Stimulated activated CD4-positive, alpha-beta T cell treated with anti-CD3 and anti-CD28 coated beads, Interleukin-4, amount 100 ng/mL, for 1 hour (primary cell): ENCODE results near the gene MTHFD2.
A peak's percentile ranks its signal among the peaks of the same experiment; 100 is the strongest.
"Not testable (repeated sequence)": the region's sequence is repeated elsewhere in the genome, so short reads cannot be mapped to it uniquely, and the experiment has no call there.

Experiments
- DNase-seq: peaks from one replicate; pipeline ENCODE4 v3.0.0-alpha.2; 2020

Gene MTHFD2

DNA sequence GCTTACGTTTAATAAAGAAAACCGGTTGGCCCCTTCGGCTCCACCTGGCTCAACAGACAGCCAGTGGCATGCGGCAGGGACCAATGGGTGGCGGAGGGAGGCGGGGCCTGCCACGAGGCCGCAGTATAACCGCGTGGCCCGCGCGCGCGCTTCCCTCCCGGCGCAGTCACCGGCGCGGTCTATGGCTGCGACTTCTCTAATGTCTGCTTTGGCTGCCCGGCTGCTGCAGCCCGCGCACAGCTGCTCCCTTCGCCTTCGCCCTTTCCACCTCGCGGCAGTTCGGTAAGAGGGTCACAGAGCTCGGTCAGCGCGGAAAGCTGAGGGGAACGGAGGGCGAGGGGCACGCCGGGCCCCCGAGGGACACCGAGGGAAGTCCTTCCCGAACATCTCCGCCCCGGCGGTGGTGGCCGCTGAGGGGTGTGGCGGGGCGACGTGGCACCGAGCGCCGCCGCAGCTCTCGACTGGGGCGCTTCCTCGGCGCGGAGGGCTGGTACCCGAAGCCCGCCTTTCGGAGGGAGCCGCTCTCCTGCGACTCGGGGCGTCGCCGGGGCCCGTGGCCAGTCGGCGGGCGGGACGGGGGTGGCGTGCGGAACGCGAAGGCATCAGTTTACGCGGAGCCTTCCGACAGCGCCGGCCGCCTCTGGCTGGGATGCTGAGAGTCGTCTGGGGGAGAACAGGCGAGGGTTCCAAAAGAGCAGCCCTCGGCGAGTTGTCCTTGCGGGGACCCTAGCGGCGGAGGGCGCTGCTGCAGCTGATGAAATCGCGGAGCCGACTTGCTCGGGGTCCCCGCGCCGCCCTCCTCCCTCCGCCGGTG, at the start of gene MTHFD2:
MTHFD2 (plus strand) TSS at position 155 of the 814 bp plus-strand sequence; CDS start at position 182, 27 bp downstream.
- DNase-seq, result peak; percentile 93

DNA sequence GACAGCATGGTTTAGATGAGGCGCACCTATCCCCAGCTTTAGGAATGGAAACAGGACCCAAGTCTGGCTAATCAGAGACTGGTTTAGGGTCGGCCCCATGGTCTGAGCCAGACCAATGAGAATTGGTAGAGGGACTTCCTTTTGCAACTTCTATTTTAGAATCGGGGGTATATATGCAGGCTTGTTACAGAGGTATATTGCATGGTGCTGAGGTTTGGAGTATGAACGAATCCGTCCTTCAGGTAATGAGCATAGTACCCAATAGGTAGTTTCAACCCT, 49.2 kb upstream of the MTHFD2 start:
- DNase-seq, result no peak

DNA sequence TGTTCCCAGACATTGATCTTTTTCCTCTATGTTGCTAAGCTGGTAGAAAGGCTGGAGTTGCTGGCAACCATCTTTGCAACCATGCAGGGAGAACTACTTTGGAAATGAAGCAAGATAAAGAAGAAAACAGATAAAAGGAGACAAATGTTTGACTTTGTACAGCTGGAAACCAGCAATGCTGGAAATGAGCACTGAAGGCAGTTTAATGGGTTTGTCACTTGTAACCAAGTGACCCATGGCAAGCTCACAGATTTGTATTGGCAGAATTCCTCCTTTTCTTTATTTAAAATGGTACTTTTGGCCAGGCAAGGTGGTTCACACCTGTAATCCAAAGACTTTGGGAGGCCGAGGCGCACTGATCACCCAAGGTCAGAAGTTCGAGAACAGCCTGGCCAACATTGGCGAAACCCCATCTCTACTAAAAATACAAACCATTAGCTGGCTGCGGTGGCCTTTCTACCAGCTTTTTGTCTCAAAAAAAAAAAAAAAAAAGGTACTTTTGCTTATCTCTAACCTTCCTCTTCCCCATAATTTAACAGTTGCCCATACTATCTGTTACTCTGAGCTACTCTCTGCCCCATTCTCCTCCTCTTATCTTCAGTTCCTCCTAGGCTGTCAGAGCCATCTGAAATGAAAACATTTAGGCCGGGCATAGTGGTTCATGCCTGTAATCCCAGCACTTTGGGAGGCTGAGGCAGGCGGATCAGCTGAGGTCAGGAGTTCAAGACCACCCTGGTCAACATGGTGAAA, 48.7 kb upstream of the MTHFD2 start:
- no peak for DNase-seq

DNA sequence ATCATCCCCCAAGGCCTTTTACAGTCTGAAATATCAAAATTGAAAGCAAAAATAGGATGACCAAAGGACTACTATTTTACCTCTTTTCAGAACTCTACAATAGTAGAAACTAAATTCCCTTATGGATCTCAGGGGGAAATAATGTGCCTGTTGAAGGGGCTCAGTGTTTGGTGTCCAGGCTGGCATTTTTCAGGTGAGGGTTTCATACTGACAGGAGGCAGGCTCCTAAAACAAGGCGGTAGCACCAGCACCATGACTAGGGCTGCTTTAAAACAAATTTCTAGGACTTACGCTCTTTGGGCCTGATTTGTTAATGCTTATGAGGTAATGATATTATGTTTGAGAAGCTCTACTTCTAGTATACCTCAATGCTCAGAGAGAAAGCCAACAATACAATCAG, 45.5 kb upstream of the MTHFD2 start:
- no peak for DNase-seq

DNA sequence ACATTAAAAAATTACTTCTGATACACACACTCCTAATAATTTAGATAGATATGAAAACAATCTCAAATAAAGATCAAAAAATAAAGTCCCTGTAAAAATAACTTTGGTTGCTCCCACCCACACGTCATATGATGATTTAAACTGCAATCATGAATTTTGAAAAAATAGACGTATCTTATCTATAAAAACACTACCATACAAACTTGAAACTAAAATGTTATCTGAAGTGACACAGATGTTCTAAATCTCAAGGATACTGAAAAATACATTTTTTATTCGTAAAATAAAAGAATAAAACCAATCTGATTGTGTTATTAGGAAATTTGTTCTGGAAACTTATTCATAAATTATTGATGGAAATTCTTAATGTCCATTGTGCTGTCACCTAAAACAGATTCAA, 42.6 kb upstream of the MTHFD2 start:
- DNase-seq, result no peak

DNA sequence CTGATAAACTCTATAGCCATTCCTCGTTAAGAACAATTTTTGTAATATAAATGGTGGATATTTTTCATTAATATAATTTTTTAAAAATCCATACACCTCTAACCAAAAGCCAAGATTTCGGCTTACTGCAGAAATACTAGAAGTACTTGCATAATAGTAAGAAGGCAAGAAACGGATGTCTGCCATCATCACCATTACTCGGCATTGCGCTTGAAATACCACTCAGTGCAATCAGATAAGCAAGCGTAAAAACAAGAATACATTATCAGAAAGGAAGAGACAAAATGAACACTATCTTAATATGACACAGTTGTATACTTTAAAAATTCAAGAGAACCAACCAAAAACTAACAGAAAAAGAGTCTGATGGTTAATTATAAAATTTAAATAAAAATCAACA, 35.5 kb upstream of the MTHFD2 start:
- no peak for DNase-seq

DNA sequence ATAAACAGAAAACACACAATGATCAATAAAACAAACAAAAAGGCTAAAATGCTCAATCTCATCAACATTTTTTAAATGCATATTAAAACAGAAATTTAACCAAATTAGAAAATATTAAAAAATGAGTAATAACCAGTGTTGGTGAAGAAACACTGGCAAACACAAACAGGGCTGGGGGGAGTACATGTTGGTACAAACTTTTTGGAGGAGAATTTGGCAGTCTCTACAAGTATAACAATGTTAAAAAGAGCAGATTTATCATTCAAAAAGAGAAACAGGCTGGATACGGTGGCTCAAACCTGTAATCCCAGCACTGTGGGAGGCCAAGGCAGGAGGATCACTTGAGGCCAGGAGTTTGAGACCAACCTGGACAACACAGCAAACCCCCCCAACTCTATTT, 33.7 kb upstream of the MTHFD2 start:
- no peak for DNase-seq

DNA sequence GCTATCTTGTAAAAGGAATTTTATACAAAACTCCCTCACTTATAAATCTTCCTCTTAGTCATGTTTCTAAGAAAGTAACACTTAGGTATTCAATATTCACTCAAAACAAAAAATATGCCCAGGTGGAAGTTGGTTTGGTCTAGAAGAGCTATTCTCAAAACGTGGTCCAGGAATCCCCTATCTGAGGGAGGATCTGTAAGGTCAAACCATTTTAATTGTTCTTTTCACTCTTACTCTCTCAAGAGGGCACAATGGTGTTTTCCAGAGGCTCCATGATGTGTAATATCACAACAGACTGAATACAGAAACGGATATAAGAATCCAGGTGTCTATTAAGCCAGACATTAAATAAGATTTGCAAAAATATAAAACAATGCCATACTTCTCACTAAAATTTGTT, 29.7 kb upstream of the MTHFD2 start:
- DNase-seq, result no peak

DNA sequence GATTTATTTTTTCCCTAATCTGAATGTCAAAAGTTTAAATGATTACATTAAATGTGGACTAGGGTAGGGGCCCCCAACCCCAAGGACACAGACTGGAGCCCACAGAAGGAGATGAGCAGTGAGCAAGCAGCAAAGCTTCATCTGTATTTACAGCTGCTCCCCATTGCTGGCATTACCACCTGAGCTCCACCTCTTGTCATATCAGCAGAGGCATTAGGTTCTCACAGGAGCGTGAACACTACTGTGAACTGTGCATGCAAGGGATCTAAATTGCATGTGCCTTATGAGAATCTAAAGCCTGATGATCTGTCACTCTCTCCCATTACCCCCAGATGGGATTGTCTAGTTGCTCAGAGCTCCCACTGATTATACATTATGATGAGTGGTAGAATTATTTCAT, 23.5 kb upstream of the MTHFD2 start:
- DNase-seq, result no peak

DNA sequence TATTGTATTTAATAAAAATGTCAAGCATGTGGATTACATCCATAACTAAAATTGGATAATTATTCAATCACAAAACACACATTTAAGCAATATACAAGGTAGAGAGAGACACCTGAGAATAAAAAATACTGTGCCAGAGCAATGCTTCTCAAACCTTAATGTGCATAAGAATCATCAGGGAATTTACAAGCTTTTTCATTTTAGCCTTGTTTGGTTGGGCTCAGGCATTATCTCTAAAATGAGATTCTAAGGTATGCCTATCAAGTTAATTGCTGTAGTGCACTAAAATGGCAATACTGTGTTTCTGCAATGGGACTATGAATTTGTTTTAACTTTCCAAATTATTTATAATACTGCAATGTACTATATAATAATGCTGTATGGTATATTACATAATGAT, 20.7 kb upstream of the MTHFD2 start:
- DNase-seq, result no peak

DNA sequence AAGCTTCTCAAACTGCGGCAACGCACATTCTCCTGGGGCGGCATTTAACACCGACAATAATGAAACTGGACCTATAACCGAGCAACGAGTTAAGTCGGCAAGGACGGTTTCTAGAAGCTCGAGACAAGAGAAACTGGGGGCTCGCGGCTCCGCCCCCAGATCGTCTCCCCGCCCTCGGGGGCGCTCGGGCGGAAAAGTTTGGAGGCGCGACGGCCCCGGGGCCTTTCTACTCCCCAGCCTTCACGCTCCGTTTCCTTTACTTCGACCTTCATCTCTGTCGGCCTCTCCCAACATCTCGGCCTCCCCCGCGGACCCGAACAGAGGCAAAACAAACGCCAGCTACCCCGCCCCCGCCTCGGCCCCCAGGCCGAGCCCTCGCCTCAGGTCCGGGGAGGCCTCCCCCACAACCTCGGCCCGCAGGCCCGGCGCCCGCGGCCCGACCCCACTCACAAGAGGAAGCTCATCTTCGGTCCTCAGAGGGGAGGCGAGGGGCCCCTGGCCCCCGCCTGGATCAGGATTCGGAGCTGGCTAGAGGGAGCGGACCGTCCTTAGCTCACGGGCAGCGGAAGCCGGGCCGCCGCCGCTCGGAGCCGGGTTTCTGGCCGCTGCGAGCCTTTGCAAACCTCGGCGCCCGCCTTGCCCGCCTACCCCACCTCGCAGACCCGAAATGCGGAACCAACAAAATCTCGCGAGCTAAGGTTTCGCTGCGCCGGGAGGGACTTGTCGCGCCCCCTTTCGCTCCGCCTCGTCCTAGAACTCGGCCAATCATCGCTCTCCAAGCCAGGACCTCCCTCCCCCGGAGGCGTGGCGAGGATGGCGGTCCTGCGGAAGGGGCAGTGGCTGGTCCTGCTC, 20.0 kb upstream of the MTHFD2 start, which contains the start of gene MOB1A:
MOB1A (minus strand) TSS at position 669 of the 852 bp plus-strand sequence; CDS start at position 464, 205 bp downstream.
- DNase-seq, result peak; percentile 96

DNA sequence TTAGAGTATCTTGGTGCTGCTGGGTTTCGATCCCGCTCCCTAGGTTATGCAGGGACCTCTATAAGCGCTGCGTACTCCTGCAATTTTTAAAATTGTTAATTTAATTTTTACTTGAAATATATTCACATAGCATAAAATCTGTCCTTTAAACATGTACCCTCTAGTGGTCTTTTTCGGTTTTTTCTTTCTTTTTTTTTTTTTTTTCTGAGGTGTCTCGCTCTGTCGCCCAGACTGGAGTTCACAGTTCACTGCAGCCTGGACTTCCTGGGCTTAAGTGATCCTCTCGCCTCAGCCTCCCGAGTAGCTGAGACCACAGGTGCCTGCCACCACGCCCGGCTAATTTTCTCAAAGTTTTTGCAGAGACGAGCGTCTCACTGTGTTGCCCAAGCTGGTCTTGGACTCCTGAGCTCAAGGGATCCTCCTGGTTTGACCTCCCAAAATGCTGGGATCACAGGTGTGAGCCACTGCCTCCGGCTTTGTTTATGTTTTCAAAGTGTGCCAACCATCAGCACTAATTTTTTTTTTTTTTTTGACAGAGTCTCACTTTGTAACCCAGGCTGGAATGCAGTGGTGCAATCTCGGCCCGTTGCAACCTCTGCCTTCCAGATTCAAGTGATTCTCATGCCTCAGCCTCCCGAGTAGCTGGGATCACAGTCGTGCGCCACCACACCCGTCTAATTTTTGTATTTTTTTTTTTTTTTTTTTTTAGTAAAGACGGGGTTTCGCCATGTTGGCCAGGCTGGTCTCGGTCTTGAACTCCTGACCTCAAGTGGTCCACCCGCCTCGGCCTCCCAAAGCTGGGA, 19.2 kb upstream of the MTHFD2 start:
- DNase-seq, result no peak

DNA sequence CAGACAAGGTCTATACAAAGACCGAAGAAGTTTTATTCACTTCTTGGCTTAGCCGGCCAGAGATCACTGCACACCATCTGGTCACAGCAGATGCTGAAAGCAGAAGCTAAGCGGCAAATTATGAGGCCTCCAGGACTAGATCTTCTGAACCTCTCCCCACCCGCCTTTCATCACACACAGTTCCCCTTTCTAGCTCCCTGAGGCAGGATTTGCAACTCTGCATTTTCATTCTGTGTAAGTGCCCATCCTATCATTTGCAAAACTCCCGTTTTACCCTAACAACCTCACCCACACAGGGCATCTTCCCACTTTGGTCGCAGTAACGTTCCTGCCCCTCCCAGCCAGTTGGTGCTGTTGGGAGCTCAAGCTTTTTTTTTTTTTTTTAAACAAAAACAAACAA, 16.7 kb upstream of the MTHFD2 start:
- DNase-seq, result no peak

DNA sequence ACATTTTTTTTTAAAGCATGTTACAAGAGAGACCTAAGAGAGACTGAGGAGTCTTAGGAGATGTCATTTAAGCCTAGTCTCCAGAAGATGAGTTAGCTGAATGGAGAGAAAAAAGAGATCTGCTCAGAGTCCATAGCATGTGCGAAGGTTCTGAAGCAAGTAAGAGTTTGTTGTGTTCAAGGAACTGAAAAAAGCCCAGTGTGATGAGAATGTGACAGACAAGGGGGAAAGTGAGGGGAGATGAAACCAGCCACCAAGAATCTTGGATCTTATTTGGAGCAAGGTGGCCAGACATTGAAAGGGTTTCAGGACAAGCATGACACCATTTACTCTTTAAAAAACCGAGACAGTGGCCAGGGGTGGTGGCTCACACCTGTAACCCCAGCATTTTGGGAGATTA, 14.5 kb upstream of the MTHFD2 start:
- no peak for DNase-seq

DNA sequence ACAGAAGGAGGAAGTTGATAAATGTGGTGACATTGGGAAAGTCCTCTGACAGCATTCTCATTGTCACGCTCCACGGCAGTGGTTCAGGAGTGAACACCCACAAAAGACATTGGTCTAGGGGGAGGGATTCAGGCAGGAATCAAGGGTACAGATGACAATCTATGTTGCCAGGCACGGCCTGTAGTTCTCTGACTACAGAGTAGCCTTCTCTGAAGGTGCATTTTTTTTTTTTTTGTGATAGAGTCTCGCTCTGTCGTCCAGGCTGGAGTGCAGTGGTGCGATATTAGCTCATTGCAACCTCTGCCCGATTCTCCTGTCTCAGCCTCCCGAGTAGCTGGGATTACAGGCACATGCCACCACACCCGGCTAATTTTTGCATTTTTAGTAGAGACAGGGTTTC, 12.4 kb upstream of the MTHFD2 start:
- DNase-seq, result peak; percentile 21

DNA sequence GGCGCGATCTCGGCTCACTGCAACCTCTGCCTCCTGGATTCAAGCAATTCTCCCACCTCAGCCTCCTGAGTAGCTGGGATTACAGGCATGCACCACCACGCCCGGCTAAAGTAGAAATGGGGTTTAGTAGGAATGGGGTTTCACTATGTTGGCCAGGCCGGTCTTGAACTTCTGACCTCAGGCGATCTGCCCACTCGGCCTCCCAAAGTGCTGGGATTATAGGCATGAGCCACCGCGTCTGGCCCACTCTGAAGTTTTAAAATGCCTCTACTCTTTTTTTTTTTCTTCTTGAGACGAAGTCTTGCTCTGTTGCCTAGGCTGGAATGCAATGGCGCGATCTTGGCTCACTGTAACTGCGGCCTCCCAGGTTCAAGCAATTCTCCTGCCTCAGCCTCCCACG, 11.7 kb upstream of the MTHFD2 start:
- not testable (repeated sequence) for DNase-seq

DNA sequence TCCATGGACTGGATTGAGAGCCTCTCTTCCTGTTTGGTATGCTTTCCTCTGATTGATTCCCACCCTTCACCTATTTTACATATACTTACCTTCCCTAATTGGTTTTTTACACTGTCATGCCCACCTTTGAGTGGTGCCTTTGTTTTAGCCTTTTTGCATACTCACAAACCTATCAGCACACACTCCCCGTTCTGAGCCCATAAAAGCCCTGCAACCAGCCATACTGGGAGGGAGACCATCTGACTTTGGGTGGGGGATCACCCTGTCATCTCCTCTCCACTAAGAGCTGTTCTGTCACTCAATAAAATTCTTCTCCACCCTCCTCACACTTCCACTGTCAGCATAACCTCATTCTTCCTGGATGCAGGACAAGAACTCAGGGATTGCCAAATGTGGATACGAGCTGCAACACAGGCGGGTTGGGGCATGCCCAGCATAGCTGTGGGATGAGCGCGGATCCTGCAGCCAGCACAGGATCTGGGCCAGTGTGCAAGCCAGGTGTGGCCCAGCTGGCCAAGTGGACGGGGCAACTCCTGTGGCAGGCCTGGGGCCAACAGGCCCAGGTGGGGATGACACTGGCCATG, 10.3 kb upstream of the MTHFD2 start:
- no peak for DNase-seq

DNA sequence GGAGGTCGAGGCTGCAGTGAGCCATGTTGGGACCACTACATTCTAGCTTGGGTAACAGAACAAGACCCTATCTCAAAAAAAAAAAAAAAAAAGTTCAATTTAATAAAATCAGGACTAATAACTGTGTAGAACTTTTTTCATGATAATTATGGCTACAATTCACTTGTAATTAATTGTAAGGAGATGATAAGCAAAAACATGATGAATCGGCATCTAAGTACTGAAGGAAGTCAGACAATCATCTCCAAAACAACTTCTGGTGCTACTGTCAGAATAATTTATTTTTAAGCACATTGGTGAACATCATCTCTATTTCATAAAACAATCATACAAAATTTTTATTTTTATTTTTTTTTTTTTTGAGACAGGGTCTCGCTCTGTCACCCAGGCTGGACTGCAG, 9.7 kb upstream of the MTHFD2 start:
- no peak for DNase-seq

DNA sequence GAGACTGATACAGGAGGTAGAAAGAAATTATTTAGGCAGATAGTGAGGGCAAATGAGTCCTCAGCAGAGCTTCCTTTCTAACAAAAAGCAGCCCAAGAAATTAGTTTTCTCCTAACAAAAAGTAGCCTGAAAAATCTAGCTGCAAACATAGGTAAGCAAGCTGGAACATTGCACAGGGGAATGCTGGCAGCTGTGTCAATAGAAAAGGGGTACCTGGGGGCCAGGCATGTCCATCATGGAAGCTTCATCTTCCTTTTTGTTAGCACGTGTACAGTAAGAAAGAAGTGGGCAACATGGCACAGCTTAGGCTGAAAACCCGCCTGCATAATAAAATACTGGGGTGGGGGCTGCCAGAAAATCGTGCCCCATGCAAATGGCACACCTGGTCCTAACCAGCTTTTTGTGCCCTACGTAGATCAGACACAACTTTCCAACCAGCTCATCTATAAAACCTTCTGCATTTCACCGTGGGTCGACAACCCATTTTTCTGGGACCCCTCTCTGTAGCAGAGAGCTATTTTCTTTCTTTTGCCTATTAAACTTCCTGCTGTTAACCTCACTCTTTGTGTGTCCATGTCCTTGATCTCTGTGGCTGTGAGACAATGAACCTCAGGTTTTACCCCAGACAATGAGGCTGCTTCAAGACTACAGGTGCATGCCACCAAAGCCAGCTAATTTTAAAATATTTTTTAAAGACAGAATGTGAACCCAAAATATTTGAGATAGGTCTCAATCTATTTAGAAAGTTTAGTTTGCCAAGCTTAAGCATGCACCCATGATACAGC, 6.6 kb upstream of the MTHFD2 start:
- no peak for DNase-seq

DNA sequence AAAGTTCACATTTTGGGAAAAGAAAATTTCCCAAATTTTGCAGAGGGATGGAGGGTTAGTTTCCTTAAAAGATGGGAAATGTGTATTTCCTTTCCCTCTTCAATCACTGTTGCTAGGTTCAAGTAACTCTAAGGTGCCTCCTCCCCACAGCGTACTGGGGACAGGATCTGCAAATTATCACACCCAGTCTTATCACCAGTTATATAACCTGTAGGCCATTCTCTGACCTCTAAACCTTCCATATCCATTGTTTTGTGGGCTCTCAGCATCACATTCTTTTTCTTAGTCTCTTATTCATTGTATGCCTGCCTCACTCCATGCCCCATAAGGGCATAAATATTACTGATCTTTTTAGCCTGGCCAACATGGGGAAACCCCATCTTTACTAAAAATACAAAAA, 3.6 kb upstream of the MTHFD2 start:
- no peak for DNase-seq

DNA sequence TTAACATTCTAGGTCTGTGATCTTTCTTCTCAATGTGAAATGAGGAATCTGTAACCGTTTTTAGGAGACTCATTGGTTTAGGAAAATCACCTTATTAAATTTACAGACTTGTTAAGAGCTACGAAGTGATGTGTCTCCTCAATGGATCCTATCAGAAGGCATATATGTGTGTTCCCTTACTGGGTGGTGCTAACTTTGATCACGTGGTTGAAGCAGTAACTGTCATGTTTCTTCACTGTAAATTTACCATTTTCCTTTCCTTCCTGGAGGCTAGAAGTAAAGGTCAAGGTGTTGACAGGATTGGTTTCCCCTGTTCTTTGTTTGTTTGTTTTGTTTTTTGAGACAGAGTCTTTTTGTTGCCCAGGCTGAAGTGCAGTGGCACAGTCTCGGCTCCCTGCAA, 1.4 kb upstream of the MTHFD2 start:
- DNase-seq, result no peak
